SK-N-SH (cell line): Measurements from ENCODE around the gene STIM2. TPM values are rescaled to one million over a fixed set of nuclear protein-coding genes. Genes with fewer than 3 reads are reported as not detected.

Source experiments
- CTCF ChIA-PET: fragments of 300-600, 350-600 bp; formaldehyde crosslinking; extraction: SDS; loops from one replicate; lab custom pipeline; 2021; lab: Yijun Ruan, JAX
- POLR2A ChIA-PET: fragments of 350-600 bp; sonication (Branson Sonifier 250); formaldehyde crosslinking; extraction: SDS; loops from one replicate; lab custom pipeline; 2020; ENCODE audit warnings: antibody characterized with exemption, inconsistent platforms; lab: Yijun Ruan, JAX
- DNase-seq: peaks from one replicate; pipeline ENCODE4 v3.0.0; 2012
- H2AFZ ChIP-seq: fragments of 200-600 bp; sonication (generic); 2 replicates; pipeline ENCODE4 v1.8.1; 2016; ENCODE audit warnings: antibody characterized with exemption, mild to moderate bottlenecking, low read depth
- H3F3A ChIP-seq: fragments of 200-600 bp; sonication (generic); replicated peaks from 2 replicates; pipeline ENCODE3; 2016; ENCODE audit warnings: antibody characterized with exemption, mild to moderate bottlenecking; ENCODE audit not compliant: insufficient read depth
- H3K27ac ChIP-seq, 2 experiments: fragments of 200-500 bp in 1 of 2; fragments of 200-600 bp in 1 of 2; sonication (Bioruptor generic) in 1 of 2; sonication (generic), shearing (Covaris generic) in 1 of 2; 2 replicates each; pipeline versions ENCODE4 v1.5.1 to v1.6.1; 2014 to 2016; ENCODE audit warnings: low read depth in 2 of 2, inconsistent platforms in 1 of 2, low read length in 1 of 2, mild to moderate bottlenecking in 1 of 2, mixed read lengths in 1 of 2
- H3K27me3 ChIP-seq: fragments of 200-600 bp; sonication (generic), shearing (Covaris generic); 2 replicates; pipeline ENCODE4 v1.6.1; 2016; ENCODE audit warnings: mixed run types; ENCODE audit not compliant: insufficient read depth
- H3K36me3 ChIP-seq, 2 experiments: fragments of 200-500 bp in 1 of 2; fragments of 200-600 bp in 1 of 2; sonication (Bioruptor generic) in 1 of 2; sonication (generic) in 1 of 2; replicated peaks in 1 of 2; 2 replicates each; pipeline versions ENCODE3 to v1.5.1; 2014 to 2016; ENCODE audit warnings: low read length in 1 of 2, mild to moderate bottlenecking in 1 of 2; ENCODE audit not compliant: insufficient read depth in 2 of 2, control insufficient read depth in 1 of 2
- H3K4me1 ChIP-seq, 2 experiments: fragments of 200-500 bp in 1 of 2; fragments of 200-600 bp in 1 of 2; sonication (Bioruptor generic) in 1 of 2; sonication (generic), shearing (Covaris generic) in 1 of 2; 2 replicates each; pipeline versions ENCODE4 v1.5.1 to v1.6.1; 2014 to 2016; ENCODE audit warnings: low read depth in 1 of 2, low read length in 1 of 2, mixed run types in 1 of 2; ENCODE audit not compliant: insufficient read depth in 2 of 2, control insufficient read depth in 1 of 2
- H3K4me2 ChIP-seq: fragments of 200-600 bp; sonication (generic), shearing (Covaris generic); 2 replicates; pipeline ENCODE4 v1.6.1; 2017; ENCODE audit warnings: mixed run types
- H3K4me3 ChIP-seq, 2 experiments: fragments of 200-500 bp in 1 of 2; fragments of 200-600 bp in 1 of 2; sonication (Bioruptor generic) in 1 of 2; sonication (generic), shearing (Covaris generic) in 1 of 2; 2 replicates each; pipeline versions ENCODE4 v1.5.1 to v1.8.1; 2014 to 2016; ENCODE audit warnings: low read depth in 2 of 2, inconsistent platforms in 1 of 2, low read length in 1 of 2, mild to moderate bottlenecking in 1 of 2, mixed read lengths in 1 of 2, moderate library complexity in 1 of 2
- H3K79me2 ChIP-seq: fragments of 200-600 bp; sonication (generic); 2 replicates; pipeline ENCODE4 v1.8.1; 2017; ENCODE audit warnings: mild to moderate bottlenecking; ENCODE audit not compliant: insufficient read depth
- H3K9ac ChIP-seq: fragments of 200-600 bp; sonication (generic); 2 replicates; pipeline ENCODE4 v1.6.1; 2017; ENCODE audit warnings: mixed run types
- H3K9me2 ChIP-seq: fragments of 200-600 bp; sonication (generic); 2 replicates; pipeline ENCODE4 v1.6.1; 2017; ENCODE audit warnings: mixed run types
- H3K9me3 ChIP-seq: fragments of 200-600 bp; sonication (generic); 2 replicates; pipeline ENCODE4 v1.6.1; 2017; ENCODE audit warnings: mixed run types, mild to moderate bottlenecking, moderate library complexity
- H4K20me1 ChIP-seq: fragments of 200-600 bp; sonication (generic); 2 replicates; pipeline ENCODE4 v1.6.1; 2017; ENCODE audit warnings: mild to moderate bottlenecking, mixed run types; ENCODE audit not compliant: insufficient read depth
- CTCF ChIP-seq: fragments of 200-600 bp; sonication (generic); IDR thresholded peaks from 2 replicates; pipeline ENCODE4 v1.6.1; 2017; ENCODE audit warnings: antibody characterized with exemption, mild to moderate bottlenecking, moderate library complexity
- EP300 ChIP-seq, 2 experiments: IDR thresholded peaks; 2 replicates each; pipeline versions ENCODE4 v1.4.0 to v1.6.1; 2012; ENCODE audit warnings: borderline replicate concordance in 1 of 2, low read depth in 1 of 2, low read length in 1 of 2
- GATA2 ChIP-seq: sonication (generic); formaldehyde crosslinking; IDR thresholded peaks from 2 replicates; pipeline ENCODE4 v1.5.0; 2020; ENCODE audit warnings: mild to moderate bottlenecking, missing genetic modification reagents
- JUND ChIP-seq: IDR thresholded peaks from 2 replicates; pipeline ENCODE4 v1.4.0; 2012
- MXI1 ChIP-seq: IDR thresholded peaks from 2 replicates; pipeline ENCODE4 v1.6.1; 2012; ENCODE audit warnings: mild to moderate bottlenecking, low read depth, low read length, improper control_type of control experiment
- NFIC ChIP-seq: IDR thresholded peaks from 2 replicates; pipeline ENCODE4 v1.4.0; 2012; ENCODE audit warnings: borderline replicate concordance
- NRF1 ChIP-seq: IDR thresholded peaks from 2 replicates; pipeline ENCODE4 v1.6.1; 2012; ENCODE audit warnings: low read depth, mild to moderate bottlenecking, low read length
- POLR2AphosphoS5 ChIP-seq: IDR thresholded peaks from 2 replicates; pipeline ENCODE4 v1.6.1; 2012; ENCODE audit warnings: low read depth, low read length
- TAF1 ChIP-seq: IDR thresholded peaks from 2 replicates; pipeline ENCODE4 v1.6.1; 2012; ENCODE audit warnings: low read depth, mild to moderate bottlenecking, low read length, moderate library complexity, borderline replicate concordance
- TCF12 ChIP-seq: IDR thresholded peaks from 2 replicates; pipeline ENCODE4 v1.4.0; 2012
- WGBS: methylation state at CpG from one replicate; pipeline ENCODE4 v1.1.6; 2017; ENCODE audit warnings: low lambda C conversion rate; 5-methylcytosine and 5-hydroxymethylcytosine counted together
- polyA plus RNA-seq, 3 experiments: library from polyadenylated mRNA; depleted of rRNA; stranded (reverse); fragments of >200 nt; gene quantifications; 2 replicates each; pipeline ENCODE4 v1.2.3, GENCODE V29; 2012

The STIM2 gene
- polyA plus RNA-seq, 1 of the 3 experiments (the other 2 are of a cell fraction) = 14.7 TPM

- H3K9ac ChIP-seq = no peak overlapping the region
- ChIA-PET POLR2A (no interaction called here), CTCF (interaction anchor here (1.2 kb wide), 1 partner anchor 10 kb away, joined by 3 read pairs; no protein-coding TSS in a partner anchor)
- peaks cover 15% of the 10 kb centered on the region; the same call in 1 of the 2 replicates for H3K79me2 ChIP-seq
- DNase-seq = no peak
- no peak overlapping the region for H2AFZ ChIP-seq
- no peak overlapping the region for H3K4me2 ChIP-seq
- no peaks in the 10 kb centered on the region for H3F3A ChIP-seq
- H3K9me2 ChIP-seq = no peaks in the 10 kb centered on the region
- no peaks in the 10 kb centered on the region for H3K27me3 ChIP-seq
- no peaks in the 10 kb centered on the region for H3K9me3 ChIP-seq
- no peak overlapping the region for H3K27ac ChIP-seq
- no peak overlapping the region for H3K4me3 ChIP-seq
- 96% methylated on average over 7 of the region's 7 CpGs for WGBS
- no peaks in the 10 kb centered on the region for H4K20me1 ChIP-seq
- TF ChIP-seq TAF1 (no peak), GATA2 (CRISPR knock-in tag) (no peak), MXI1 (no peak), TCF12 (no peak), JUND (no peak)
- TF ChIP-seq, all 33 proteins: peak for 0
- no peaks in the 10 kb centered on the region for H3K4me1 ChIP-seq
- H3K36me3 ChIP-seq = no peaks in the 10 kb centered on the region
Measured at GRCh38 chr4:26907731-26908599, 47.3 kb downstream of the STIM2 start.

- WGBS = 94% methylated on average over 5 of the region's 5 CpGs
- Histone ChIP-seq H3K79me2 (peaks cover 13% of the 10 kb centered on the region; the same call in 1 of the 2 replicates), H3K9ac (no peak overlapping the region), H3K9me2 (no peaks in the 10 kb centered on the region), H3K27me3 (no peaks in the 10 kb centered on the region), H3F3A (no peaks in the 10 kb centered on the region), H2AFZ (no peak overlapping the region), H3K27ac (no peak overlapping the region), H4K20me1 (no peaks in the 10 kb centered on the region), H3K4me2 (no peak overlapping the region), H3K9me3 (no peaks in the 10 kb centered on the region), H3K4me1 (no peaks in the 10 kb centered on the region), H3K4me3 (no peak overlapping the region), H3K36me3 (no peaks in the 10 kb centered on the region)
- TF ChIP-seq EP300 (IDR thresholded peaks at IDR 0.05; ENCODE audit: borderline replicate concordance in 1 of 2, low read depth in 1 of 2, low read length in 1 of 2) (no peak), CTCF (no peak), NFIC (no peak), POLR2AphosphoS5 (no peak), GATA2 (CRISPR knock-in tag) (no peak), NRF1 (no peak)
- no peak for DNase-seq
- CTCF ChIA-PET = no interaction called here
- POLR2A ChIA-PET = no interaction called here
Measured at GRCh38 chr4:26909369-26909768, 48.7 kb downstream of the STIM2 start.
